PC-9 (cell line): ENCODE results near the gene HIC1. TPM values are rescaled to one million over a fixed set of nuclear protein-coding genes. Genes with fewer than 3 reads are reported as not detected.
A peak's percentile ranks its signal among the peaks of the same experiment; 100 is the strongest.

Experiments used
- BruUV-seq: library from RNA; stranded (reverse); fragments of 400-500 nt; replicated peaks from 2 replicates; lab custom pipeline; 2021; lab: Mats Ljungman, UMichigan
- CTCF ChIA-PET: fragments of 300-600 bp; sonication (Branson Sonifier 250); formaldehyde crosslinking; loops from one replicate; lab custom pipeline; 2022; ENCODE audit warnings: antibody characterized with exemption; lab: Charles Lee
- POLR2A ChIA-PET: fragments of 300-600 bp; sonication (Branson Sonifier 250); formaldehyde crosslinking; loops from one replicate; lab custom pipeline; 2022; ENCODE audit warnings: antibody characterized with exemption; ENCODE audit not compliant: unreplicated experiment; lab: Charles Lee
- DNase-seq, 2 experiments: peaks; one replicate each; pipeline versions ENCODE4 v3.0.0 to v3.0.0-alpha.2; 2015 to 2022; ENCODE audit warnings: mixed read lengths in 1 of 2
- H2AFZ ChIP-seq: fragments of 200-600 bp; sonication (generic); 2 replicates; pipeline ENCODE4 v1.8.1; 2017; ENCODE audit warnings: antibody characterized with exemption
- H3F3A ChIP-seq: fragments of 200-600 bp; sonication (generic); 2 replicates; pipeline ENCODE4 v1.8.1; 2017; ENCODE audit warnings: antibody characterized with exemption, mild to moderate bottlenecking, low read depth; ENCODE audit not compliant: insufficient read depth
- H3K27ac ChIP-seq: fragments of 200-600 bp; sonication (generic); 2 replicates; pipeline ENCODE4 v1.6.1; 2016; ENCODE audit warnings: mixed run types
- H3K27me3 ChIP-seq: fragments of 200-600 bp; sonication (generic); 2 replicates; pipeline ENCODE4 v1.6.1; 2016; ENCODE audit warnings: low read depth, mixed run types; ENCODE audit not compliant: insufficient read depth
- H3K36me3 ChIP-seq: fragments of 200-600 bp; sonication (generic); 2 replicates; pipeline ENCODE4 v1.6.1; 2016; ENCODE audit warnings: low read depth, mixed run types
- H3K4me1 ChIP-seq: fragments of 200-600 bp; sonication (generic); replicated peaks from 2 replicates; pipeline ENCODE4 v1.6.1; 2016; ENCODE audit warnings: mixed run types; ENCODE audit not compliant: insufficient read depth
- H3K4me2 ChIP-seq: fragments of 200-600 bp; sonication (generic); 2 replicates; pipeline ENCODE4 v1.6.1; 2017; ENCODE audit warnings: mixed run types
- H3K4me3 ChIP-seq: fragments of 200-600 bp; sonication (generic); 2 replicates; pipeline ENCODE4 v1.6.1; 2016; ENCODE audit warnings: mixed run types
- H3K79me2 ChIP-seq: fragments of 200-600 bp; sonication (generic); 2 replicates; pipeline ENCODE4 v1.6.1; 2017; ENCODE audit warnings: low read depth, mixed run types
- H3K9me2 ChIP-seq: fragments of 200-600 bp; sonication (generic); 2 replicates; pipeline ENCODE4 v1.8.1; 2017; ENCODE audit warnings: mild to moderate bottlenecking; ENCODE audit not compliant: insufficient read depth
- H3K9me3 ChIP-seq: fragments of 200-600 bp; sonication (generic); 2 replicates; pipeline ENCODE4 v1.8.1; 2016; ENCODE audit warnings: low read depth; ENCODE audit not compliant: insufficient read depth
- H4K20me1 ChIP-seq: fragments of 200-600 bp; sonication (generic); 2 replicates; pipeline ENCODE4 v1.8.1; 2017; ENCODE audit not compliant: insufficient read depth
- CTCF ChIP-seq: fragments of 200-600 bp; sonication (generic); conservative IDR thresholded peaks from 2 replicates; pipeline ENCODE4 v1.6.1; 2017; ENCODE audit warnings: mixed run types, antibody characterized with exemption, mild to moderate bottlenecking, moderate library complexity
- EZH2 ChIP-seq: fragments of 200-600 bp; sonication (generic); IDR thresholded peaks from 2 replicates; pipeline ENCODE4 v1.8.0; 2017; ENCODE audit warnings: antibody characterized with exemption, low read depth
- intact Hi-C: fragments of 100-400 bp; cut with micrococcal nuclease; formaldehyde crosslinking; loops from one replicate; pipeline ENCODE4 v1.10.0; 2022; ENCODE audit not compliant: unreplicated experiment
- total RNA-seq: library from RNA; stranded (reverse); gene quantifications from 2 replicates; pipeline ENCODE4 v1.2.3, GENCODE V29; 2021

The HIC1 gene
- total RNA-seq, 1 experiment from 2014 or later: 0.63 TPM

GRCh38 chr17:2101448-2102257 lies 46.8 kb downstream of the HIC1 start:
- H3F3A ChIP-seq: peaks cover 33% of the 10 kb centered on the region
- peak overlapping the region; percentile 77 for H3K27ac ChIP-seq
- H3K9me3 ChIP-seq: no peaks in the 10 kb centered on the region
- H3K9me2 ChIP-seq: no peaks in the 10 kb centered on the region
- POLR2A ChIA-PET: interaction anchor here (0.6 kb wide), 2 partner anchors 36 to 860 kb away, joined by 3 to 8 read pairs; no protein-coding TSS in a partner anchor
- BruUV-seq: no TSS peak
- peak overlapping the region; percentile 49 for H3K4me2 ChIP-seq
- no peaks in the 10 kb centered on the region for H3K27me3 ChIP-seq
- H3K4me3 ChIP-seq: no peak overlapping the region
- no peak overlapping the region for H2AFZ ChIP-seq
- H3K36me3 ChIP-seq: no peaks in the 10 kb centered on the region
- CTCF ChIA-PET: no interaction called here
- H3K79me2 ChIP-seq: no peaks in the 10 kb centered on the region
- no peak for TF ChIP-seq EZH2
- TF ChIP-seq CTCF: no peak
- intact Hi-C loops: loop anchor here (1.0 to 5.0 kb wide), 3 partner anchors 17 to 256 kb away; no protein-coding TSS in a partner anchor
- peak; percentile 96 to 99 for DNase-seq
- no peaks in the 10 kb centered on the region for H4K20me1 ChIP-seq
- H3K4me1 ChIP-seq: peaks cover 17% of the 10 kb centered on the region

- H3K9me2 ChIP-seq: no peaks in the 10 kb centered on the region
- H3K36me3 ChIP-seq: no peaks in the 10 kb centered on the region
- no peaks in the 10 kb centered on the region for H4K20me1 ChIP-seq
- no peak overlapping the region for H2AFZ ChIP-seq
- H3K27ac ChIP-seq: peak overlapping the region; percentile 8; the same call in 1 of the 2 replicates
- ChIA-PET CTCF (interaction anchor here (0.6 kb wide), 3 partner anchors 13 to 380 kb away, joined by 5 to 7 read pairs (median 5); no protein-coding TSS in a partner anchor), POLR2A (interaction anchor here (0.6 to 0.8 kb wide), 3 partner anchors 18 to 304 kb away, joined by 3 to 11 read pairs (median 5); no protein-coding TSS in a partner anchor)
- H3K79me2 ChIP-seq: no peaks in the 10 kb centered on the region
- H3F3A ChIP-seq: peaks cover 33% of the 10 kb centered on the region
- peak; percentile 19 to 82 for DNase-seq
- no TSS peak for BruUV-seq
- H3K4me2 ChIP-seq: no peak overlapping the region
- H3K4me1 ChIP-seq: peaks cover 17% of the 10 kb centered on the region
- no peaks in the 10 kb centered on the region for H3K27me3 ChIP-seq
- H3K4me3 ChIP-seq: no peak overlapping the region
- intact Hi-C loops: loop anchor here (5.0 kb wide), 2 partner anchors 34 to 254 kb away; no protein-coding TSS in a partner anchor
- no peaks in the 10 kb centered on the region for H3K9me3 ChIP-seq
- TF ChIP-seq CTCF: no peak
- TF ChIP-seq EZH2: no peak
Observed at GRCh38 chr17:2102931-2103809, 48.3 kb downstream of the HIC1 start.

- POLR2A ChIA-PET: no interaction called here
- no peaks in the 10 kb centered on the region for H3K9me3 ChIP-seq
- intact Hi-C loops: no loop called here
Observed at GRCh38 chr17:2105663-2106062, 50.8 kb downstream of the HIC1 start.

More at GRCh38 chr17:2105663-2106062, 50.8 kb downstream of the HIC1 start:
- H3K27ac ChIP-seq: no peak overlapping the region
- no peaks in the 10 kb centered on the region for H3K27me3 ChIP-seq
- no peak overlapping the region for H3K4me3 ChIP-seq
- TF ChIP-seq EZH2: no peak
- no peak for TF ChIP-seq CTCF
- no peaks in the 10 kb centered on the region for H4K20me1 ChIP-seq
- peaks cover 32% of the 10 kb centered on the region for H3F3A ChIP-seq
- no peak for DNase-seq
- peaks cover 16% of the 10 kb centered on the region for H3K4me1 ChIP-seq
- no peaks in the 10 kb centered on the region for H3K79me2 ChIP-seq
- CTCF ChIA-PET: no interaction called here
- no peak overlapping the region for H2AFZ ChIP-seq
- no TSS peak for BruUV-seq
- no peaks in the 10 kb centered on the region for H3K36me3 ChIP-seq
- no peaks in the 10 kb centered on the region for H3K9me2 ChIP-seq
- no peak overlapping the region for H3K4me2 ChIP-seq
